Middle frontal gyrus (tissue), 1 donor: ENCODE results near the gene SIX4.

Experiments used
- DNase-seq: peaks from one replicate; pipeline ENCODE4 v3.0.0-alpha.2; 2015; ENCODE audit warnings: low spot score; ENCODE audit errors: extremely low spot score

The SIX4 gene

DNA sequence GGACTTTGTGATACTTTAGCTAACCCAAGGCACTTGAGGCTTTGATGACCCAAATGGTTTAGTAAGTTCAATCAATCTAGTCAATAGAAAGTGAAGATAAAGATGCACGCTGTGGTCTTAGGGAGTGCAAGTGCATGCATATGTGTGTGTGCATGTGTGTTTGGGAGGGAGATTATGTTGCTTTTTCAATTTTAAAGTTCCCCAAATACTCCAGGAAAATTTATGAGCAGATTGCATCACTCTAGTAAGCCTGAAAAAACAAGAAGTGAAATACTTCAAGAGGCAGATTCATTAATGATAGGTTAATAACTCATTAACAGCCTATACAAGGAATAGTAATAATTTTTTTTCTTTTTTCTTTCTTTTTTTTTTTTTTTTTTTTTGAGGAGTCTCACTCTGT, 62.4 kb downstream of the SIX4 start:
- no peak for DNase-seq
